ENCODE results near the gene EGF. TPM values are rescaled to one million over a fixed set of nuclear protein-coding genes. Genes with fewer than 3 reads are reported as not detected.

EGF gene
- total RNA-seq, 5 donors from 2014 or later (not counting 1 experiment from before 2014, with no cell fraction given): 0.20 TPM; not detected in 4

GRCh38 chr4:109962401-109962800, 49.7 kb downstream of the EGF start:
- no peak for DNase-seq
- no peak overlapping the region for H3K4me3 Mint-ChIP-seq
- no peaks in the 10 kb centered on the region for H3K36me3 ChIP-seq (ENCODE audit: control insufficient read depth in 2 of 2, extremely low read depth in 1 of 2, insufficient read depth in 1 of 2, low read length in 1 of 2)
- H3K9me3 Mint-ChIP-seq: no peaks in the 10 kb centered on the region
- H3K4me3 ChIP-seq (ENCODE audit: control insufficient read depth in 1 of 2, extremely low read depth in 1 of 2, low read length in 1 of 2): no peak overlapping the region
- no peaks in the 10 kb centered on the region for H3K36me3 Mint-ChIP-seq
- no peak overlapping the region for H3K27ac Mint-ChIP-seq
- ATAC-seq (replicated peaks in 1 of 4): no peak
- peaks cover 8 to 10% of the 10 kb centered on the region in 2 donors for H3K27me3 Mint-ChIP-seq
- H3K4me1 Mint-ChIP-seq: no peaks in the 10 kb centered on the region
- no peaks in the 10 kb centered on the region for H3K9me3 ChIP-seq
- no peaks in the 10 kb centered on the region for H3K4me1 ChIP-seq (ENCODE audit: control insufficient read depth in 1 of 2, extremely low read depth in 1 of 2, insufficient read depth in 2 of 2, low read length in 2 of 2)
- no peaks in the 10 kb centered on the region for H3K27me3 ChIP-seq (replicated peaks in 1 of 2; ENCODE audit: control insufficient read depth in 2 of 2, extremely low read depth in 1 of 2, insufficient read depth in 2 of 2, low read length in 1 of 2)
- POLR2A ChIA-PET: no interaction called here
- CTCF ChIA-PET: no interaction called here
- no peak overlapping the region for H3K27ac ChIP-seq (ENCODE audit: low read length)

- no peaks in the 10 kb centered on the region for H3K27me3 ChIP-seq (replicated peaks in 1 of 2; ENCODE audit: control insufficient read depth in 2 of 2, extremely low read depth in 1 of 2, insufficient read depth in 2 of 2, low read length in 1 of 2)
- POLR2A ChIA-PET: no interaction called here
- H3K4me1 Mint-ChIP-seq: peaks cover 8 to 14% (median 11%) of the 10 kb centered on the region in 3 donors
- H3K27me3 Mint-ChIP-seq: peaks cover 3 to 16% of the 10 kb centered on the region in 2 donors
- no CpG with 5 or more reads among the region's 2 CpGs for WGBS (ENCODE audit: insufficient coverage)
- ATAC-seq (replicated peaks in 1 of 4) (no peak), DNase-seq (no peak)
- H3K4me1 ChIP-seq (ENCODE audit: control insufficient read depth in 1 of 2, extremely low read depth in 1 of 2, insufficient read depth in 2 of 2, low read length in 2 of 2): peaks cover 5 to 7% of the 10 kb centered on the region in 2 experiments
- H3K36me3 ChIP-seq (ENCODE audit: control insufficient read depth in 2 of 2, extremely low read depth in 1 of 2, insufficient read depth in 1 of 2, low read length in 1 of 2): no peaks in the 10 kb centered on the region
- H3K36me3 Mint-ChIP-seq: no peaks in the 10 kb centered on the region
- H3K27ac ChIP-seq (ENCODE audit: low read length): no peak overlapping the region
- CTCF ChIA-PET: no interaction called here
- H3K4me3 ChIP-seq (ENCODE audit: control insufficient read depth in 1 of 2, extremely low read depth in 1 of 2, low read length in 1 of 2): no peak overlapping the region
- no peaks in the 10 kb centered on the region for H3K9me3 ChIP-seq
- H3K9me3 Mint-ChIP-seq: no peaks in the 10 kb centered on the region
- H3K27ac Mint-ChIP-seq: no peak overlapping the region
- H3K4me3 Mint-ChIP-seq: no peak overlapping the region
Measured at GRCh38 chr4:109966891-109967481, 54.3 kb downstream of the EGF start.

GRCh38 chr4:109967798-109968520, 55.3 kb downstream of the EGF start:
- no peaks in the 10 kb centered on the region for H3K27me3 ChIP-seq (replicated peaks in 1 of 2; ENCODE audit: control insufficient read depth in 2 of 2, extremely low read depth in 1 of 2, insufficient read depth in 2 of 2, low read length in 1 of 2)
- Mint-ChIP-seq H3K4me3 (no peak overlapping the region), H3K4me1 (peaks cover 8 to 14% (median 11%) of the 10 kb centered on the region in 3 donors), H3K36me3 (no peaks in the 10 kb centered on the region), H3K27ac (no peak overlapping the region), H3K27me3 (peaks cover 3 to 11% of the 10 kb centered on the region in 2 donors), H3K9me3 (no peaks in the 10 kb centered on the region)
- H3K4me3 ChIP-seq (ENCODE audit: control insufficient read depth in 1 of 2, extremely low read depth in 1 of 2, low read length in 1 of 2): no peak overlapping the region
- no peaks in the 10 kb centered on the region for H3K36me3 ChIP-seq (ENCODE audit: control insufficient read depth in 2 of 2, extremely low read depth in 1 of 2, insufficient read depth in 1 of 2, low read length in 1 of 2)
- no peak overlapping the region for H3K27ac ChIP-seq (ENCODE audit: low read length)
- no CpG with 5 or more reads among the region's 5 CpGs for WGBS (ENCODE audit: insufficient coverage)
- ATAC-seq (replicated peaks in 1 of 4): no peak
- ChIA-PET CTCF (no interaction called here), POLR2A (no interaction called here)
- no peak for DNase-seq
- no peaks in the 10 kb centered on the region for H3K9me3 ChIP-seq
- peaks cover 5 to 7% of the 10 kb centered on the region in 2 experiments for H3K4me1 ChIP-seq (ENCODE audit: control insufficient read depth in 1 of 2, extremely low read depth in 1 of 2, insufficient read depth in 2 of 2, low read length in 2 of 2)

- H3K9me3 ChIP-seq: no peaks in the 10 kb centered on the region
- peaks cover 5 to 7% of the 10 kb centered on the region in 2 experiments for H3K4me1 ChIP-seq (ENCODE audit: control insufficient read depth in 1 of 2, extremely low read depth in 1 of 2, insufficient read depth in 2 of 2, low read length in 2 of 2)
- peaks cover 7 to 12% of the 10 kb centered on the region in 2 donors for H3K27me3 Mint-ChIP-seq
- ChIA-PET CTCF (interaction anchor here in 1 of 2 donors (0.6 kb wide), 1 partner anchor 10 kb away, joined by 5 read pairs; no protein-coding TSS in a partner anchor), POLR2A (interaction anchor here in 1 of 2 donors (0.6 kb wide), 1 partner anchor 849 kb away, joined by 9 read pairs; no protein-coding TSS in a partner anchor)
- DNase-seq: no peak
- no peaks in the 10 kb centered on the region for H3K36me3 Mint-ChIP-seq
- no peak overlapping the region for H3K27ac ChIP-seq (ENCODE audit: low read length)
- no peak overlapping the region for H3K4me3 ChIP-seq (ENCODE audit: control insufficient read depth in 1 of 2, extremely low read depth in 1 of 2, low read length in 1 of 2)
- H3K4me1 Mint-ChIP-seq: peaks cover 8 to 14% (median 11%) of the 10 kb centered on the region in 3 donors
- no peak for ATAC-seq (replicated peaks in 1 of 4)
- no peak overlapping the region for H3K4me3 Mint-ChIP-seq
- H3K27me3 ChIP-seq (replicated peaks in 1 of 2; ENCODE audit: control insufficient read depth in 2 of 2, extremely low read depth in 1 of 2, insufficient read depth in 2 of 2, low read length in 1 of 2): no peaks in the 10 kb centered on the region
- H3K27ac Mint-ChIP-seq: no peak overlapping the region
- 100% methylated on average over 1 of the region's 3 CpGs for WGBS (ENCODE audit: insufficient coverage)
- no peaks in the 10 kb centered on the region for H3K36me3 ChIP-seq (ENCODE audit: control insufficient read depth in 2 of 2, extremely low read depth in 1 of 2, insufficient read depth in 1 of 2, low read length in 1 of 2)
- no peaks in the 10 kb centered on the region for H3K9me3 Mint-ChIP-seq
Measured at GRCh38 chr4:109969087-109969486, 56.4 kb downstream of the EGF start.

- ChIA-PET POLR2A (interaction anchor here (0.5 to 0.6 kb wide), 3 partner anchors 338 to 850 kb away, joined by 5 to 9 read pairs (median 9); no protein-coding TSS in a partner anchor), CTCF (no interaction called here)
- DNase-seq (peak in 1 of 35 experiments; percentile 2), ATAC-seq (replicated peaks in 1 of 4) (peak in 3 of 4 experiments; percentile 13 to 48 (median 34))
- no peaks in the 10 kb centered on the region for H3K36me3 ChIP-seq (ENCODE audit: control insufficient read depth in 2 of 2, extremely low read depth in 1 of 2, insufficient read depth in 1 of 2, low read length in 1 of 2)
- H3K9me3 ChIP-seq: no peaks in the 10 kb centered on the region
- H3K27me3 ChIP-seq (replicated peaks in 1 of 2; ENCODE audit: control insufficient read depth in 2 of 2, extremely low read depth in 1 of 2, insufficient read depth in 2 of 2, low read length in 1 of 2): no peaks in the 10 kb centered on the region
- no peak overlapping the region for H3K27ac Mint-ChIP-seq
- no peaks in the 10 kb centered on the region for H3K9me3 Mint-ChIP-seq
- H3K36me3 Mint-ChIP-seq: no peaks in the 10 kb centered on the region
- peaks cover 5 to 7% of the 10 kb centered on the region in 2 experiments for H3K4me1 ChIP-seq (ENCODE audit: control insufficient read depth in 1 of 2, extremely low read depth in 1 of 2, insufficient read depth in 2 of 2, low read length in 2 of 2)
- H3K27me3 Mint-ChIP-seq: peaks cover 7 to 12% of the 10 kb centered on the region in 2 donors
- H3K27ac ChIP-seq (ENCODE audit: low read length): no peak overlapping the region
- WGBS (ENCODE audit: insufficient coverage): 71% methylated on average over 1 of the region's 6 CpGs
- H3K4me3 Mint-ChIP-seq: peak overlapping the region in 1 of 3 donors; percentile 25
- H3K4me1 Mint-ChIP-seq: peaks cover 8 to 14% (median 11%) of the 10 kb centered on the region in 3 donors
- peak overlapping the region in 1 of 2 donors; percentile 15 for H3K4me3 ChIP-seq (ENCODE audit: control insufficient read depth in 1 of 2, extremely low read depth in 1 of 2, low read length in 1 of 2)
Measured at GRCh38 chr4:109969919-109970318, 57.2 kb downstream of the EGF start.

GRCh38 chr4:109972786-109973528, 60.3 kb downstream of the EGF start:
- H3K4me1 Mint-ChIP-seq: peaks cover 8 to 14% (median 11%) of the 10 kb centered on the region in 3 donors
- Histone ChIP-seq H3K27me3 (replicated peaks in 1 of 2; ENCODE audit: control insufficient read depth in 2 of 2, extremely low read depth in 1 of 2, insufficient read depth in 2 of 2, low read length in 1 of 2) (no peaks in the 10 kb centered on the region), H3K9me3 (no peaks in the 10 kb centered on the region), H3K4me1 (ENCODE audit: control insufficient read depth in 1 of 2, extremely low read depth in 1 of 2, insufficient read depth in 2 of 2, low read length in 2 of 2) (peaks cover 5 to 7% of the 10 kb centered on the region in 2 experiments), H3K27ac (ENCODE audit: low read length) (no peak overlapping the region), H3K4me3 (ENCODE audit: control insufficient read depth in 1 of 2, extremely low read depth in 1 of 2, low read length in 1 of 2) (no peak overlapping the region), H3K36me3 (ENCODE audit: control insufficient read depth in 2 of 2, extremely low read depth in 1 of 2, insufficient read depth in 1 of 2, low read length in 1 of 2) (no peaks in the 10 kb centered on the region)
- no peaks in the 10 kb centered on the region for H3K36me3 Mint-ChIP-seq
- H3K27me3 Mint-ChIP-seq: peaks cover 4 to 8% of the 10 kb centered on the region in 2 donors
- no peak overlapping the region for H3K4me3 Mint-ChIP-seq
- DNase-seq: no peak
- ChIA-PET POLR2A (no interaction called here), CTCF (interaction anchor here in 1 of 2 donors (0.7 to 1.0 kb wide), 2 partner anchors 15 to 610 kb away, joined by 4 to 5 read pairs; no protein-coding TSS in a partner anchor)
- H3K9me3 Mint-ChIP-seq: no peaks in the 10 kb centered on the region
- ATAC-seq (replicated peaks in 1 of 4): no peak
- H3K27ac Mint-ChIP-seq: no peak overlapping the region
- 68% methylated on average over 4 of the region's 5 CpGs for WGBS (ENCODE audit: insufficient coverage)

Data from T-cell (primary cell).